ENCODE measurements around the gene YDJC.
"Not testable (repeated sequence)": the region's sequence is repeated elsewhere in the genome, so short reads cannot be mapped to it uniquely, and the experiment has no call there.

Gene YDJC

GRCh38 chr22:21599053-21599893, 30.5 kb downstream of the YDJC start:
- H3K9me3 ChIP-seq (ENCODE audit: insufficient read depth, low read length), result no peaks in the 10 kb centered on the region

GRCh38 chr22:21598302-21598701, 31.5 kb downstream of the YDJC start:
- H3K36me3 ChIP-seq (replicated peaks; ENCODE audit: low read depth, low read length), result peaks cover 55% of the 10 kb centered on the region
- no peaks in the 10 kb centered on the region for H3K9me3 ChIP-seq (ENCODE audit: insufficient read depth, low read length)
- H3K4me3 ChIP-seq (ENCODE audit: low read length), result no peak overlapping the region
- TF ChIP-seq CTCF (IDR thresholded peaks at IDR 0.05; ENCODE audit: low read depth, low read length) (no peak), EZH2phosphoT487 (IDR thresholded peaks at IDR 0.05; ENCODE audit: low read depth) (no peak)
- no peaks in the 10 kb centered on the region for H3K27me3 ChIP-seq (ENCODE audit: low read depth, low read length)
- H3K79me2 ChIP-seq (ENCODE audit: low read length), result peaks cover 100% of the 10 kb centered on the region
- H3K4me2 ChIP-seq (ENCODE audit: low read length), result no peak overlapping the region
- no peak overlapping the region for H2AFZ ChIP-seq (ENCODE audit: low read depth, low read length)
- H4K20me1 ChIP-seq (ENCODE audit: insufficient read depth, low read length), result peaks cover 86% of the 10 kb centered on the region
- H3K9ac ChIP-seq (ENCODE audit: low read length), result no peak overlapping the region
- H3K4me1 ChIP-seq (ENCODE audit: low read length), result no peaks in the 10 kb centered on the region
- no peak overlapping the region for H3K27ac ChIP-seq (ENCODE audit: low read length)

More at GRCh38 chr22:21599053-21599893, 30.5 kb downstream of the YDJC start:
- Histone ChIP-seq H3K27me3 (ENCODE audit: low read depth, low read length) (no peaks in the 10 kb centered on the region), H3K4me1 (ENCODE audit: low read length) (peaks cover 4% of the 10 kb centered on the region; the same call in 1 of the 2 replicates), H3K27ac (ENCODE audit: low read length) (0 out of 2 replicates have a peak overlapping the region, but pooled peaks have one; percentile 12), H3K4me2 (ENCODE audit: low read length) (no peak overlapping the region), H3K9ac (ENCODE audit: low read length) (no peak overlapping the region), H3K4me3 (ENCODE audit: low read length) (no peak overlapping the region), H3K36me3 (replicated peaks; ENCODE audit: low read depth, low read length) (peaks cover 46% of the 10 kb centered on the region), H4K20me1 (ENCODE audit: insufficient read depth, low read length) (peaks cover 83% of the 10 kb centered on the region), H3K79me2 (ENCODE audit: low read length) (peaks cover 98% of the 10 kb centered on the region), H2AFZ (ENCODE audit: low read depth, low read length) (no peak overlapping the region)
- TF ChIP-seq EZH2phosphoT487 (IDR thresholded peaks at IDR 0.05; ENCODE audit: low read depth), result no peak
- TF ChIP-seq CTCF (IDR thresholded peaks at IDR 0.05; ENCODE audit: low read depth, low read length), result no peak

- H3K9me3 ChIP-seq (ENCODE audit: insufficient read depth, low read length); H3K27ac ChIP-seq (ENCODE audit: low read length); H3K9ac ChIP-seq (ENCODE audit: low read length); H3K4me1 ChIP-seq (ENCODE audit: low read length); H3K4me2 ChIP-seq (ENCODE audit: low read length); H2AFZ ChIP-seq (ENCODE audit: low read depth, low read length); H3K27me3 ChIP-seq (ENCODE audit: low read depth, low read length); H3K4me3 ChIP-seq (ENCODE audit: low read length): not testable (repeated sequence)
- Histone ChIP-seq H4K20me1 (ENCODE audit: insufficient read depth, low read length) (peaks cover 89% of the 10 kb centered on the region), H3K79me2 (ENCODE audit: low read length) (peaks cover 100% of the 10 kb centered on the region), H3K36me3 (replicated peaks; ENCODE audit: low read depth, low read length) (peaks cover 59% of the 10 kb centered on the region)
These were observed 33.3 kb downstream of the YDJC start for GRCh38 chr22:21596356-21597135.

- Histone ChIP-seq H3K9ac (ENCODE audit: low read length) (no peak overlapping the region), H3K4me1 (ENCODE audit: low read length) (peaks cover 17% of the 10 kb centered on the region), H3K9me3 (ENCODE audit: insufficient read depth, low read length) (no peaks in the 10 kb centered on the region), H3K36me3 (replicated peaks; ENCODE audit: low read depth, low read length) (peaks cover 68% of the 10 kb centered on the region), H2AFZ (ENCODE audit: low read depth, low read length) (no peak overlapping the region), H3K79me2 (ENCODE audit: low read length) (peaks cover 100% of the 10 kb centered on the region), H4K20me1 (ENCODE audit: insufficient read depth, low read length) (peaks cover 90% of the 10 kb centered on the region), H3K27ac (ENCODE audit: low read length) (no peak overlapping the region), H3K27me3 (ENCODE audit: low read depth, low read length) (no peaks in the 10 kb centered on the region), H3K4me2 (ENCODE audit: low read length) (no peak overlapping the region), H3K4me3 (ENCODE audit: low read length) (no peak overlapping the region)
- TF ChIP-seq CTCF (IDR thresholded peaks at IDR 0.05; ENCODE audit: low read depth, low read length) (no peak), EZH2phosphoT487 (IDR thresholded peaks at IDR 0.05; ENCODE audit: low read depth) (no peak)
These were observed 34.9 kb downstream of the YDJC start for GRCh38 chr22:21594865-21595452.

Measured in OCI-LY3 (cell line).